GM12872 (cell line): ENCODE measurements around the gene OR10G4.

Experiments
- CTCF ChIP-seq: IDR thresholded peaks from 3 replicates; pipeline ENCODE4 v1.5.1; 2011; ENCODE audit warnings: low read depth, mild to moderate bottlenecking, low read length, moderate library complexity; ENCODE audit not compliant: insufficient read depth

The OR10G4 gene

GRCh38 chr11:124036666-124037065, 23.9 kb downstream of the OR10G4 start:
- no peak for TF ChIP-seq CTCF

GRCh38 chr11:124039557-124039956, 26.8 kb downstream of the OR10G4 start:
- TF ChIP-seq CTCF = no peak

- no peak for TF ChIP-seq CTCF
Measured at GRCh38 chr11:124041254-124041653, 28.5 kb downstream of the OR10G4 start, which contains the start of gene OR10G7. TSS of gene OR10G7 (minus strand) at chr11:124041325. CDS start at chr11:124039001, 2,324 bp downstream.

- no peak for TF ChIP-seq CTCF
Measured at GRCh38 chr11:124043420-124043819, 30.6 kb downstream of the OR10G4 start.

- TF ChIP-seq CTCF = no peak
Measured at GRCh38 chr11:124050748-124051147, 38.0 kb downstream of the OR10G4 start.

- TF ChIP-seq CTCF = no peak
Measured at GRCh38 chr11:124052966-124053365, 40.2 kb downstream of the OR10G4 start.
